Astrocyte (in vitro differentiated cells and primary cell): ENCODE measurements around the gene AP4E1. TPM values are rescaled to one million over a fixed set of nuclear protein-coding genes. Genes with fewer than 3 reads are reported as not detected.
A peak's percentile ranks its signal among the peaks of the same experiment; 100 is the strongest.
"Not testable (repeated sequence)": the region's sequence is repeated elsewhere in the genome, so short reads cannot be mapped to it uniquely, and the experiment has no call there.

Experiments used
- DNase-seq: peaks from one replicate; pipeline ENCODE4 v3.0.0-alpha.2; 2010; ENCODE audit warnings: low read depth
- FAIRE-seq: peaks from 2 replicates; lab custom pipeline; 2011; peaks lifted over from hg19 to GRCh38; lab: Jason Lieb, UNC
- H2AFZ ChIP-seq: 2 replicates; pipeline ENCODE4 v1.6.0; 2012; ENCODE audit warnings: low read depth, low read length, inconsistent platforms
- H3K27ac ChIP-seq: 2 replicates; pipeline ENCODE4 v1.5.1; 2011; ENCODE audit warnings: low read depth, low read length, inconsistent platforms
- H3K27me3 ChIP-seq: 2 replicates; pipeline ENCODE4 v1.6.0; 2011; ENCODE audit warnings: low read length, inconsistent platforms; ENCODE audit not compliant: insufficient read depth
- H3K36me3 ChIP-seq: 2 replicates; pipeline ENCODE4 v1.5.1; 2011; ENCODE audit warnings: low read length, inconsistent platforms; ENCODE audit not compliant: insufficient read depth
- H3K4me1 ChIP-seq: 2 replicates; pipeline ENCODE4 v1.5.1; 2011; ENCODE audit warnings: low read length, inconsistent platforms; ENCODE audit not compliant: insufficient read depth
- H3K4me2 ChIP-seq: 2 replicates; pipeline ENCODE4 v1.6.0; 2012; ENCODE audit warnings: low read length, inconsistent platforms
- H3K4me3 ChIP-seq: 2 replicates; pipeline ENCODE4 v1.5.1; 2011; ENCODE audit warnings: low read depth, mild to moderate bottlenecking, low read length, inconsistent platforms; ENCODE audit not compliant: insufficient read depth
- H3K79me2 ChIP-seq: 2 replicates; pipeline ENCODE4 v1.6.0; 2012; ENCODE audit warnings: mild to moderate bottlenecking, low read length, inconsistent platforms; ENCODE audit not compliant: insufficient read depth
- H3K9ac ChIP-seq: 2 replicates; pipeline ENCODE4 v1.6.0; 2012; ENCODE audit warnings: mild to moderate bottlenecking, low read length, inconsistent platforms
- H3K9me3 ChIP-seq: 2 replicates; pipeline ENCODE4 v1.5.1; 2012; ENCODE audit warnings: low read depth, mild to moderate bottlenecking, low read length, inconsistent platforms; ENCODE audit not compliant: insufficient read depth
- H4K20me1 ChIP-seq: 2 replicates; pipeline ENCODE4 v1.6.0; 2012; ENCODE audit warnings: low read length, inconsistent platforms; ENCODE audit not compliant: insufficient read depth
- H3K27ac Mint-ChIP-seq: one replicate; pipeline ENCODE4 v1.8.0; 2021; ENCODE audit warnings: mild to moderate bottlenecking, mixed read lengths; ENCODE audit not compliant: unreplicated experiment
- H3K27me3 Mint-ChIP-seq: one replicate; pipeline ENCODE4 v1.8.0; 2021; ENCODE audit warnings: low read depth, mixed read lengths; ENCODE audit not compliant: unreplicated experiment
- H3K36me3 Mint-ChIP-seq: one replicate; pipeline ENCODE4 v1.8.0; 2021; ENCODE audit warnings: low read depth, mixed read lengths; ENCODE audit not compliant: unreplicated experiment
- H3K4me1 Mint-ChIP-seq: one replicate; pipeline ENCODE4 v1.8.0; 2021; ENCODE audit warnings: low read depth, mixed read lengths; ENCODE audit not compliant: unreplicated experiment
- H3K4me3 Mint-ChIP-seq: one replicate; pipeline ENCODE4 v1.8.0; 2021; ENCODE audit warnings: mild to moderate bottlenecking, moderate library complexity, mixed read lengths; ENCODE audit not compliant: unreplicated experiment
- H3K9me3 Mint-ChIP-seq: one replicate; pipeline ENCODE4 v1.8.0; 2021; ENCODE audit warnings: mild to moderate bottlenecking, mixed read lengths; ENCODE audit not compliant: unreplicated experiment
- CTCF ChIP-seq: IDR thresholded peaks from 2 replicates; pipeline ENCODE4 v1.5.1; 2011; ENCODE audit warnings: low read depth, mild to moderate bottlenecking, inconsistent platforms, low read length, moderate library complexity; ENCODE audit not compliant: insufficient read depth
- EZH2 ChIP-seq: IDR thresholded peaks from 2 replicates; pipeline ENCODE4 v1.6.1; 2012; ENCODE audit warnings: mild to moderate bottlenecking, low read length, inconsistent platforms; ENCODE audit not compliant: insufficient read depth
- total RNA-seq: library from RNA; stranded (reverse); gene quantifications from 2 replicates; pipeline ENCODE4 v1.2.1, GENCODE V29; 2021

AP4E1 gene
- total RNA-seq, 1 donor from 2014 or later = 16.4 TPM

DNA sequence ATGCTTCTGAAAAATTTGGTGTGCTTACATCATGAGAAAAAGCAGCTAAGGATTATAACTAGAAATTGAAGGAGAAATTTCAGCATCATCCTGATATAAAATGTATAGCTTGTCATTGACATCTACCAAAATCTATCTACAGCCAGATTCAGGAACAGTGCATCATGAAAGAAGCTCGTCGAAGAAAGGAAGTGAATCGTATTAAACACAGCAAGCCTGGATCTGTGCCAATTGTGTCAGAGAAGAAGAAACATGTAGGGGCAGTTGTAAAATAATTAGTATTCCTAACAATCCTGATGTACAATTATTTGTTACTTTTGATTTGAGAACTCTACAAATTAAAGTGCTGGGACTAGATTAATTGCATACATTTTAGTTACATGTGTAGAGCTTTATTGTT, 37.2 kb downstream of the AP4E1 start:
- Histone ChIP-seq H3K4me3 (no peak overlapping the region), H4K20me1 (no peaks in the 10 kb centered on the region), H3K4me2 (no peak overlapping the region), H3K79me2 (no peaks in the 10 kb centered on the region), H3K36me3 (peaks cover 4% of the 10 kb centered on the region), H2AFZ (no peak overlapping the region), H3K27me3 (no peaks in the 10 kb centered on the region), H3K27ac (no peak overlapping the region), H3K4me1 (no peaks in the 10 kb centered on the region), H3K9me3 (no peaks in the 10 kb centered on the region), H3K9ac (no peak overlapping the region)
- Mint-ChIP-seq H3K36me3 (peaks cover 2% of the 10 kb centered on the region), H3K27ac (no peak overlapping the region), H3K4me3 (no peak overlapping the region), H3K27me3 (no peaks in the 10 kb centered on the region), H3K9me3 (no peaks in the 10 kb centered on the region), H3K4me1 (peaks cover 6% of the 10 kb centered on the region)
- FAIRE-seq = no peak
- DNase-seq = no peak
- no peak for TF ChIP-seq EZH2
- no peak for TF ChIP-seq CTCF

DNA sequence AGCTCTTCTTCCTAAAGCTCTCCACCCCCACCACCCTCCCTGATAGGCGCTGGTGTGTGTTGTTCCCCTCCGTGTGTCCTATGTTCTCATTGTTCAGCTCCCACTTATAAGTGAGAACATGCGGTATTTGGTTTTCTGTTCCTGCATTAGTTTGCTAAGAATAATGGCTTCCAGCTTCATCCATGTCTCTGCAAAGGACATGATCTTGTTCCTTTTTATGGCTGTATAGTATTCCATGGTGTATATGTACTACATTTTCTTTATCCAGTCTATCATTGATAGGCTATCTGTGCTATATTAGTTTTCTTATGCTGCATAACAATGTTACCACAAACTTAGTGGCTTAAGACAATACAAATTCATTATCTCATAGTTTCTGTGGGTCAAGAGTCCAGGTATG, 42.3 kb downstream of the AP4E1 start:
- H3K27ac ChIP-seq, H3K79me2 ChIP-seq, H3K4me3 Mint-ChIP-seq, H3K27me3 ChIP-seq, H3K27me3 Mint-ChIP-seq, H3K4me2 ChIP-seq, H3K9ac ChIP-seq, H3K36me3 ChIP-seq, H2AFZ ChIP-seq, H3K4me3 ChIP-seq, H3K9me3 Mint-ChIP-seq, FAIRE-seq, H3K27ac Mint-ChIP-seq, H4K20me1 ChIP-seq, H3K9me3 ChIP-seq, DNase-seq, H3K4me1 ChIP-seq: not testable (repeated sequence)
- Mint-ChIP-seq H3K36me3 (peaks cover 14% of the 10 kb centered on the region), H3K4me1 (peaks cover 15% of the 10 kb centered on the region)

DNA sequence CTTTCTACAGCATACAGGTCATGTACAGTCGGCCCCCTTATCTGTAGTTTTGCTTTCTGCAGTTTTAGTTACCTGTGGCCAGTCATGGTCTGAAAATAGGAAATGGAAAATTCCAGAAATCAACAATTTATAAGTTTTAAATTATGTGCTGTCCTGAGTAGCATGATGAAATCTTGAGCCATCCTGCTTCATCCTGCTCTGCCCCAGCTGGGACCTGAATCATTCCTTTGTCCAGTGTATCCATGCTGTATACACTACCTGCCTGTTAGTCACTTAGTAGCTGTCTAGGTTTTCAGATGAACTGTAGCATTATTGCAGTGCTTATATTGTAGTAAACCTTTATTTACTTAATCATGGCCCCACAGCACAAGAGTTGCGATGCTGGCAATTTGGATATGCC, 44.8 kb downstream of the AP4E1 start:
- H3K27ac ChIP-seq = no peak overlapping the region
- H3K9me3 ChIP-seq = no peaks in the 10 kb centered on the region
- H3K4me3 Mint-ChIP-seq = no peak overlapping the region
- no peaks in the 10 kb centered on the region for H3K9me3 Mint-ChIP-seq
- peaks cover 12% of the 10 kb centered on the region for H3K4me1 Mint-ChIP-seq
- H3K27me3 ChIP-seq = no peaks in the 10 kb centered on the region
- DNase-seq (no peak), FAIRE-seq (no peak)
- H3K9ac ChIP-seq = no peak overlapping the region
- H3K27me3 Mint-ChIP-seq = no peaks in the 10 kb centered on the region
- no peak overlapping the region for H3K4me3 ChIP-seq
- no peaks in the 10 kb centered on the region for H4K20me1 ChIP-seq
- H3K79me2 ChIP-seq = no peaks in the 10 kb centered on the region
- no peak for TF ChIP-seq CTCF
- no peak for TF ChIP-seq EZH2
- H2AFZ ChIP-seq = no peak overlapping the region
- peaks cover 23% of the 10 kb centered on the region for H3K36me3 Mint-ChIP-seq
- peaks cover 1% of the 10 kb centered on the region for H3K36me3 ChIP-seq
- peak overlapping the region; percentile 99 for H3K27ac Mint-ChIP-seq
- H3K4me1 ChIP-seq = no peaks in the 10 kb centered on the region
- no peak overlapping the region for H3K4me2 ChIP-seq

GRCh38 chr15:50954837-50955236, 46.4 kb downstream of the AP4E1 start:
- not testable (repeated sequence) for H3K9me3 Mint-ChIP-seq, H3K9ac ChIP-seq, H3K4me1 ChIP-seq, H3K4me2 ChIP-seq, H3K79me2 ChIP-seq, H2AFZ ChIP-seq, DNase-seq, H4K20me1 ChIP-seq, H3K4me3 ChIP-seq, H3K27ac Mint-ChIP-seq, H3K27me3 Mint-ChIP-seq, H3K4me3 Mint-ChIP-seq, H3K9me3 ChIP-seq, H3K27me3 ChIP-seq, FAIRE-seq, H3K27ac ChIP-seq
- Mint-ChIP-seq H3K4me1 (peaks cover 12% of the 10 kb centered on the region), H3K36me3 (peaks cover 36% of the 10 kb centered on the region)
- peaks cover 12% of the 10 kb centered on the region for H3K36me3 ChIP-seq
